RWPE1 (cell line): ENCODE data around the gene CASP4.

ENCODE experiments used
- CTCF ChIA-PET: fragments of 350-600 bp; sonication (Branson Sonifier 250); formaldehyde crosslinking; extraction: SDS; loops from one replicate; lab custom pipeline; 2021; lab: Yijun Ruan, JAX
- POLR2A ChIA-PET: fragments of 400-600 bp; formaldehyde crosslinking; extraction: SDS; loops from one replicate; lab custom pipeline; 2020; ENCODE audit warnings: antibody characterized with exemption; ENCODE audit not compliant: low non-redundant PET; lab: Yijun Ruan, JAX
- DNase-seq: peaks from one replicate; pipeline ENCODE4 v3.0.0; 2012; ENCODE audit warnings: low spot score
- H3K27ac ChIP-seq: fragments of 450-650 bp; 2 replicates; pipeline ENCODE4 v1.5.1; 2017
- TF ChIP-seq, protein P1 (sequence below): fragments of 450-650 bp; conservative IDR thresholded peaks from 2 replicates; pipeline ENCODE4 v1.5.1; 2017; ENCODE audit warnings: low read depth, mild to moderate bottlenecking

Gene CASP4

DNA sequence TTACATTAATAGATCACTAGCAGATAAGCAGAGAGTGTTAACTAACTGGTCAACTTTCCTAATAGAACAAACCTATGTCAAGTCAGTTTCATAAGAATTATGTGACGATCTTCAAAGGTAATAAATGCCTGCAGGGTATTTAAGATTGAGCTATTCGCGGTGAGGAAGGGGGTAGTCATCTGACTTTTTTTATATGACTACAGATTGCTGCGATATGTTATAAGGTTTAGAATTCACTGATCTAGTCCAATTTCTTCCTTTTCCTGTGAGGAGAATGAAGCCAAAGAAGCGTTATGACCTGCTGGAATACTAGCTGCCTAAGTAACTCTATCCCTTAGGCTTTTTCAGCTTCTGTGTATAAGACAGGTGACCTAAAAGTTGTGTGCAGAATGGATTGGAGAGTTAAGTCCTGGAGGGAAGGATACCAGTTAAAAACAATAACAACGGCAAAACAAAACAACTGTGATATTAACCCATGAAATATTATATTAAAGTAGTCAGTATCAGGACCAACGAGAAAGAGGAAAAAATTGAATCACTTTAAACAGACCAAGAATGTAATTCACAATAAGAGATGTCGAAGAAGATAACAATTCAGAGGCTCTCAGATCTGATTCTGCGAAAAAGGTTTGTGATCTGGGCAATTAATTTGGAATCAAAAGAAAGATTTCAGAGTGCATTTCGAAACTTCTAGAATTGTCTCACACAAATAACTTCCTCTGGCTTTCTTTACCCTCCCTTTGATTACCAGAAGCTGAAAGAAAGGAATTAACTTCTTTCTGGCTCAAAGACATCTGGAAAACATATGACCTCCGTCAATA lies 630 bp downstream of the CASP4 start:
- TF ChIP-seq, protein P1, sequence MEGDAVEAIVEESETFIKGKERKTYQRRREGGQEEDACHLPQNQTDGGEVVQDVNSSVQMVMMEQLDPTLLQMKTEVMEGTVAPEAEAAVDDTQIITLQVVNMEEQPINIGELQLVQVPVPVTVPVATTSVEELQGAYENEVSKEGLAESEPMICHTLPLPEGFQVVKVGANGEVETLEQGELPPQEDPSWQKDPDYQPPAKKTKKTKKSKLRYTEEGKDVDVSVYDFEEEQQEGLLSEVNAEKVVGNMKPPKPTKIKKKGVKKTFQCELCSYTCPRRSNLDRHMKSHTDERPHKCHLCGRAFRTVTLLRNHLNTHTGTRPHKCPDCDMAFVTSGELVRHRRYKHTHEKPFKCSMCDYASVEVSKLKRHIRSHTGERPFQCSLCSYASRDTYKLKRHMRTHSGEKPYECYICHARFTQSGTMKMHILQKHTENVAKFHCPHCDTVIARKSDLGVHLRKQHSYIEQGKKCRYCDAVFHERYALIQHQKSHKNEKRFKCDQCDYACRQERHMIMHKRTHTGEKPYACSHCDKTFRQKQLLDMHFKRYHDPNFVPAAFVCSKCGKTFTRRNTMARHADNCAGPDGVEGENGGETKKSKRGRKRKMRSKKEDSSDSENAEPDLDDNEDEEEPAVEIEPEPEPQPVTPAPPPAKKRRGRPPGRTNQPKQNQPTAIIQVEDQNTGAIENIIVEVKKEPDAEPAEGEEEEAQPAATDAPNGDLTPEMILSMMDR = no peak
- ChIA-PET POLR2A (no interaction called here), CTCF (no interaction called here)
- peak; percentile 31 for DNase-seq
- no peak overlapping the region for H3K27ac ChIP-seq

DNA sequence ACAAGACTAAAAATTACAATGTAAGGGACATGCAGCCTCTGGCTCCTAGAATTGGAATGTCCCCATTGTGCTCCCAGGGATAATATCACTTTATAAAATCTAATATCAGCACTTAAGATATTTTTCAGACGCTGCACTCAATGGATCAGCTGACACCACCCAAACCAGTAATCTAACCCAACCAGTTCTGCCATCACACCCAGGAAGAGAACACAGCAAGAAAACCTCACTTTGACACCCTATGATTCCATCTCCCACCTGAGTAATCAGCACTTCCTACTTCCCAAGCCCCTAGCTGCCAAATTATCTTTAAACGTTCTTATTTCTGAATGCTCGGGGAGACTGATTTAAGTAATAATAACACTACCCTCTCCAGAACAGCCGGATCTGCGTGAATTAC lies 2.6 kb downstream of the CASP4 start:
- TF ChIP-seq, protein P1 = no peak

DNA sequence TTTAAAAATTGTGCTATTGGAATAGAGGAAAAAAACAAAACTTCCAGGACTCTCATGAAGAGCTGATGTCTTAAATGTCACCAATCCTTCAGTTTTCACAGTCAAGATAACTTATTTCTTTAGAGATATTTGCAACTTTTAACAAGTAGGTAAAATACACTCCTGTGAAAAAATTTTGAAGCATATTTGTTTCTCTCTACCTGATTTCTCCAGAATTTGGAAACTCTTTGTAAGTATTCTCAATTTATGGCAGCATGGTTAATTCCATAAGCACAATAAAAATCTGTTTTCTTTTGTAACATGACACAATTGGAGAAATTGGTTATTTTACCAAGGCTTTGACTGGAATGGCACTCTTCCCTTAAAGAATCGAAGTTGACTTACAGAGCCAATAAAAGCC lies 4.1 kb downstream of the CASP4 start:
- H3K27ac ChIP-seq = no peak overlapping the region
- no peak for DNase-seq
- CTCF ChIA-PET = no interaction called here
- POLR2A ChIA-PET = no interaction called here
- TF ChIP-seq, protein P1 = no peak

More for the DNA sequence above, 2.6 kb downstream of the CASP4 start:
- no peak overlapping the region for H3K27ac ChIP-seq
- ChIA-PET CTCF (interaction anchor here (0.7 kb wide), 1 partner anchor 367 kb away, joined by 4 read pairs; no protein-coding TSS in a partner anchor), POLR2A (no interaction called here)
- DNase-seq = no peak

DNA sequence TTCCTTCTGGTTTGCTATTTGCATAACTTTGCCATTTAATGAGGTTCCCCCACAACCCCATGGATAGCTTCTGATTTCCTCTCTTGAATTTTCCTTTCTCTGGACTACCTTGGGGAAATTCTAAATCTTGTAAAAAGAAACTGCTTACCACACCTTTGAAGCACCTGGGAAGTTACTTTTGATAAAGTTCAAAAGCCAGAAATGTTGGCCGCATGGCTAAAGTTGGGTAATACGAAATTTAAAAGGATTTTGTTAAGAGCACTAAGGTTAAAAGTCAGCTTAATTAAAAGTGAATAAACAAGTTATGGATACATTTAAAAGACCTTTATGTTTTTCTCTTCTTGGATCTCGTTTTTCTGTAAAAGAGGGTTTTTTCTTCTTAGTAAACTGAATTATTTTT lies 5.5 kb downstream of the CASP4 start:
- POLR2A ChIA-PET = no interaction called here
- CTCF ChIA-PET = no interaction called here
- H3K27ac ChIP-seq = no peak overlapping the region
- TF ChIP-seq, protein P1 = no peak
- DNase-seq = no peak

DNA sequence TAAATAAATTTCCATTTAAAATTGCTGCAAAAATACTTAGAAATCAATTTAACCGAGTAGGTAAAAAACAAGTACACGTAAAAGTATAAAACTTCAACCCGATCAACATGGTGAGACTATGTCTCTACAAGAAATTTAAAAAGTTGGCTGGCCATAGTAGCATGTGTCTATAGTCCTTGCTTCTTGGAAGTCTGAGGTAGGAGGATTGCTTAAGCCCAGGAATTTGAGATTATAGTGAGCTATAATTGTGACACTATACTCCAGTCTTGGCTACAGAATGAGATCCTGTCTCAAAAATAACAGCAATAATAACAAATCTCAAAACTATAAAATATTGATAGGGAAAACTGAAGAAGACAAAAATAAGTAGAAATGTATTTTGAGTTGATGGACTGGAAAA lies 11.1 kb downstream of the CASP4 start:
- CTCF ChIA-PET = no interaction called here

DNA sequence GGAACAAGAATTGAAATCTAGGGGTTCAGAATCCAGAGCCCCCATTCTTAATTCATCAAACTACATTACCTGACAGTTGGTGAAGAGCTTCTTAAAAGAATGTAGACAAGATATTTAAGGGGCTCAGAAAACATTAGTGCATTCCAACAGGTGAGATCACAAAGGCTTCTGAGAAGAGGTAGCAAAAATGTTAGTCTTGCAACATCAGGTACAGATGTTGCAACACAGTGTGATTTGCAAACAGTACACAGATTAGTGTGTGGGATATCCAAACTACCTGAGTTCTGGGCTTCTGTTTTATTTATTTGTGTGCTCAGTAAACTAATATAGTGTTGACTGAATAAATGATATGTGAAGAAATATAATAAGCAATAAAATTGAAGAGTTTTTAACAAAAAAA lies 11.8 kb downstream of the CASP4 start:
- DNase-seq = peak; percentile 31
- H3K27ac ChIP-seq = no peak overlapping the region
- ChIA-PET POLR2A (no interaction called here), CTCF (no interaction called here)
- TF ChIP-seq, protein P1 = no peak

More for the DNA sequence above, 11.1 kb downstream of the CASP4 start:
- H3K27ac ChIP-seq = no peak overlapping the region
- POLR2A ChIA-PET = no interaction called here
- no peak for DNase-seq
- TF ChIP-seq, protein P1 = no peak
